HTERT RPE-1 (cell line): Measurements from ENCODE around the gene CGB7.
"Not testable (repeated sequence)": the region's sequence is repeated elsewhere in the genome, so short reads cannot be mapped to it uniquely, and the experiment has no call there.

ENCODE experiments used
- in situ Hi-C: fragments of 300-500 bp; cut with MboI; formaldehyde crosslinking; loops from 4 replicates; pipeline ENCODE4 v1.14.3; 2020; ENCODE audit warnings: low sequenced_read_pairs

Gene CGB7

GRCh38 chr19:49073514-49074378 lies 16.2 kb upstream of the CGB7 start:
- in situ Hi-C loops = no loop called here

DNA sequence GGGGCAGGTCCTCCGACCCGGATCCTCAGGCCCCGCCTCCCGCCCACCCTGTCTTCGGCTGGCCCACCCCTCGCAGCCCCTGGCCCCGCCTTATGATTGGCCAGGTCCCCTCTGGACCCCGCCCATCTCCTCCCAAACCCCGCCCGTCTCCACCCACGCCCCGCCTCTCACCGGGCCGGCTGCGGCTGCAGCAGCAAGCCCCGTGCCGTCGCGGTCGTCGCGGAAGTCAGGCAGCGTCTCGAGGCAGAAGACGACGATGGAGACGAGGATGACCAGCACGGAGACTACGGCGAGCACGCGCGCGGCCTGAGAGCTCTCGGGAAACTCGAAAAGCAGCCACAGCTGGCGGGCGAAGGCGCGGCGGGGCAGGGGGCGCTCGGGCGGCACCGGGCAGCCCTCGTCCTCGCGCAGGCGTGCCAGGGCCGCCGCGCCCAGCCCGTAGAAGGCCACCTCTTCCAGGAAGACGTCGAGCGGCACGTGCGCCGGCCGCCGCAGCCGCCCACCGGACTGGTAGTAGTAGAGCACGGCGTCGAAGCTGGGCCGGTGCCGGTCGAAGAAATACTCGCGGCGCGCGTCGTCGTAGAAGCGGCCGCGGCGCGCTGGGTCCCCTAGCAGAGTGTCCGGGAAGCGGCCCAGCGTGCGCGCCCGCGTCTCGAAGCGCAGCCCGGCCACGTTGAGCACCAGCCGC lies 14.5 kb upstream of the CGB7 start:
- in situ Hi-C loops = no loop called here

DNA sequence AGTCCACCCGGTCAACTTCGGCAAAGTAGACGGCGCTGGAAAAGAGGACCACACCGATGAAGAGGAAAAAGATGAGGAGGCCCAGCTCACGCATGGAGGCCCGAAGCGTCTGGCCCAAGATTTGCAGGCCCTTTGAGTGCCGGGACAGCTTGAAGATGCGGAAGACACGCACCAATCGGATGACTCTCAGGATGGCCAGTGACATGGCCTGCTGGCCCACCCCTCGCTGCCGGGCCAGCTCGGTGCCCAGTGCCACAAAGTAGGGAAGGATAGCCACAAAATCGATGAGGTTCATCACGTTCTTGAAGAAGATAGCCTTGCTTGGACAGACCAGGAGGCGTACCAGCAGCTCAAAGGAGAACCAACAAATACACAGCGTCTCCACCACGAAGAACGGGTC lies 12.9 kb upstream of the CGB7 start:
- in situ Hi-C loops = no loop called here

DNA sequence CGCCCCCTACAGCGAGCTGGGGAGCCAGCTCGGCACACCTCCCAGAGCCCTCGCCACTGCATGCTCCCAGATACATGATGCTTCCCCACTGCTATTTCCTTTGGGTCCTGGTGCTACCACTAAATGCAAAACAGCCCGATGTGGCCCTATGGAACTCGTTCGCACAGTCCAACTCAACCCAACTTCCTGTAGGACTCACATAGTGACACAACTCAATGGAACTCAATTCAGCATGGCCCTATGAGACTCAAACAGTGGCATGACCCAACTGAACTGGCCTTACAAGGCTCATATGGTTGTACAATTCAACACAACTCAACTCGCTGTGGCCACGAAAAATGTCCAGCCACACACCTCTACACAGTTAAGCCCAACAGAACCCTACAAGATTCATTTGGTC lies 11.5 kb upstream of the CGB7 start:
- in situ Hi-C loops = no loop called here

DNA sequence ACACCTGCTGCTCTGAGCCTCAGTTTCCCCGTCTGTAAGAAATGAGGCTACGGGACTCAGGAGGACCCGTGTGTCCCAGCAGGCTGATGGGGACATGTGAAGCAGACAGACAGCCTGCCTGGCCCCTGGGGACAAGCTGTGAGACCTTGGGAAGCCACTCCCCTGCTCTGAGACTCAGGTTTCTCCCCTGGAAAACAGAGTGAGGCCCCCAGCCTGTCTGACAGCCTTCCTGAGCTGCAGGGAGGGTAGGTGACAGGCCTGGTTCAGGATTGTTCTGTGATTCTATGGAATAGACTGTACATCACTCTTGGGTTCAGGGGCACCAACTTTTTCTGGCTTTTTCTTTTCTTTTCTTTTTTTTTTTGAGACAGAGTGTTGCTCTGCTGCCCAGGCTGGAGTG lies 10.0 kb upstream of the CGB7 start:
- in situ Hi-C loops = no loop called here

DNA sequence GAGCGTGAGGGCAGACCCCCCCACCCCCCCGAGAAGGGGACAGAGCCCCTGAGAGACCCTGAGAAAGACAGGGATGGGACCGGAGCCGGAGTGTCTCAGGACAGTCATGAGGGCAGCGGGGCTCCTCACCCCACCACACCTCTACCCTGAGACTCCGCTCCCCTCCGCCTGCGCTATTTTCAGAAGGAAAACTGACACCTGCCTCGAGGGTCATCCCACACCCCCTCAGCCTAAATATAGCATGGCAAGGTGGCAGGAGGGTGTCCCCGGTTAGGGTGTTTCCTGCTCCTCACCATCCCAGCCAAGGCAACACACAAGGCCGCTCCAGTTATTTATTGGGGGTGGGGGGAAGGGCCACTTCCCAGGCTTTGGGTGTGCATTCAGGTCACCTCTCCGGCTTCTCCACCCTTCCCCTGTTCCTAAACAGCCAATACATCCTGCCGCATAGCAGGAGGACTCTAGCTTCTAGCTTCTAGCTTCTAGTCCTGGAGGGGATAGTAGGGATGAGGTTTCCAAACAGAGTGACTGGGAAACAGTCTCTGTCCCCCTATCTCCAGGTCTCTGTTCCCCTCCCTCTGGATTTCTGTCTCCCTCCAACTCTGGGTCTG lies 8.5 kb upstream of the CGB7 start:
- in situ Hi-C loops = no loop called here

- in situ Hi-C loops = no loop called here
Measured at GRCh38 chr19:49064768-49065611, 7.4 kb upstream of the CGB7 start, which contains the start of gene NTF4. TSS of gene NTF4 (minus strand) at chr19:49064818. CDS start at chr19:49061997, 2,821 bp downstream.

DNA sequence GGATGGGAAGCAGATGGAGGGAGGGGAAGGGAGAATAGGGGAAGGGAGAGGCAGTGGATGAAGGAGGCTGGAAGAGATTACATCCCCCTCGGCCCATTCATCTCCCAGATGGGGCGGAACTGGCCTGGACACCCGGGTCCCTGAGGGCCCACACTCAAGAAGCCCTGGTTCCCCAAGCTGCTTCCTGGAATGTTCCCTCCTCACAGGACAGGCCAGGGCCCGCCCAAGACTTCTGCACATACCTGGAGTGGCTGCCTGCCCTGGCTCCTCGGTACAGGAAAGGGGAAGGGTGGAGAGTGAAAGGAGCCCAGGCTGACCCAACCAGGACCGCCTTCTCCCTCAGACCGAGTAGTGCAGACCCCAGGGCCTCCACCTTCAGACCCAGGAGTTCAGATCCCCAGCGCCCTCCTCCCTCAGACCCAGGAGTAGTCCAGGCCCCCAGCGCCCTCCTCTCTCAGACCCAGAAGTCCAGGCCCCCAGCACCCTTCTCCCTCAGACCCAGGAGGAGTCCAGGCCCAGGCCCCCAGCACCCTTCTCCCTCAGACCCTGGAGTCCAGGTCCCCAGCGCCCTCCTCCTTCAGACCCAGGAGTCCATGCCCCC lies 6.6 kb upstream of the CGB7 start:
- in situ Hi-C loops = no loop called here

DNA sequence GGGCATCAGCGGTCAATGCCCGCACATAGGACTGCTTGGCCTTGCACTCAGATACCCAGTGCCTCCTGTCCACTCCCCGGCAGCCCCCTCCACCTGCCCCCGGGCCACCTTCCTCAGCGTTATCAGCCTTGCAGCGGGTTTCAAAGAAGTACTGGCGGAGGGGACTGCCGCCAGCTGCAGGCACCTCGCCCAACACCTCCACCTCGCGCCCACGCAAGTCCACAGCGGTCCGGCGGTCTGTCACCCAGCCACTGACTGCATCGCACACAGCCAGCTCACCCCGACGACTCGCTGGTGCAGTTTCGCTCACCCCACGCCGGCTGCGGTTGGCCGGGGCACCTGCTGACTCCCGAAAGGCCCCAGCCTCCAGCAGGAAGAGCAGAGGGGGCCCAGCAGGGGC lies 3.9 kb upstream of the CGB7 start:
- in situ Hi-C loops = no loop called here

GRCh38 chr19:49061000-49061399 lies 3.5 kb upstream of the CGB7 start:
- in situ Hi-C loops = no loop called here

- in situ Hi-C loops = no loop called here
Measured at GRCh38 chr19:49059053-49059452, 1.5 kb upstream of the CGB7 start.

- in situ Hi-C loops = no loop called here
Measured at GRCh38 chr19:49058562-49058961, 1.0 kb upstream of the CGB7 start.

GRCh38 chr19:49056902-49057596 lies 500 bp downstream of the CGB7 start:
- in situ Hi-C loops = not testable (repeated sequence)

DNA sequence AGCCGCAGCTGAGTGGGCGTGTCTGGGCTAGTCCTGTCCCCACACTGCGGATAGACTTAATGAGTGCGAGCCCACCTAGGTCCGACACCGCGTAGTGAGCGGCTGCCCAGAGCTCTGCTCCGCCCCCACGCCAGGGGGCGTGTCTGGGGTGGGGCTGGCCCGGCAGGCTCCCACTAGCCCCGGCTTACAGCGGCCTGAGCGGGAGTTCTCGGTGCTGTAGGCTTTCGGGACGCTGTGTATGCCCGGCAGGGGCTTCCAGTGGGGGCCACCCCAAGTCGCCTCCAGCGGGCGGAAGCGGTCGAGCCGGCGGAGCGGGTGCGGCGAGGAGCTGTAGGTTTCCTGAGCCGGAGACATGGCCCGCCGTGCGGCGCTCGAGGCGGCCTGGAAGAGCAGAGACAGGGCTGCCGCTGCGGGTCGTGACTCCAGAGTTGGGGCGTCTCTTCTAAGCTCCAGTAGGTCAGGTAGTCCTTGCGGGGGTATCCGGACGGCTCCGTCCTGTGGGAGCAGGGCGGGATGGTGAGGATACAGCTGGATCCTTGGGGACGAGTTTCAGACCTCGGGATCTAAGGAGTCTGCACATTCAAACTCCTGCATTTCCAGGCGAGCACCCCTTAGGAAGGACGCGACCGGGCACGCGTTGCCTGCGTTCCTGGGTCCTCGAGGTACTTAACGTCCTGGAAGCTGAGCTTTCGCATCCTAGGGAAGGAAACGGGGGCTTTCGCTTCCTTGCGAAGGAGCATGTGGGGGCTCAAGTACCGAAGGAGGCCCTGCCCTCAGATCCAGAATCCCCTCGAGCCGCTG lies 1.2 kb downstream of the CGB7 start:
- in situ Hi-C loops = no loop called here

DNA sequence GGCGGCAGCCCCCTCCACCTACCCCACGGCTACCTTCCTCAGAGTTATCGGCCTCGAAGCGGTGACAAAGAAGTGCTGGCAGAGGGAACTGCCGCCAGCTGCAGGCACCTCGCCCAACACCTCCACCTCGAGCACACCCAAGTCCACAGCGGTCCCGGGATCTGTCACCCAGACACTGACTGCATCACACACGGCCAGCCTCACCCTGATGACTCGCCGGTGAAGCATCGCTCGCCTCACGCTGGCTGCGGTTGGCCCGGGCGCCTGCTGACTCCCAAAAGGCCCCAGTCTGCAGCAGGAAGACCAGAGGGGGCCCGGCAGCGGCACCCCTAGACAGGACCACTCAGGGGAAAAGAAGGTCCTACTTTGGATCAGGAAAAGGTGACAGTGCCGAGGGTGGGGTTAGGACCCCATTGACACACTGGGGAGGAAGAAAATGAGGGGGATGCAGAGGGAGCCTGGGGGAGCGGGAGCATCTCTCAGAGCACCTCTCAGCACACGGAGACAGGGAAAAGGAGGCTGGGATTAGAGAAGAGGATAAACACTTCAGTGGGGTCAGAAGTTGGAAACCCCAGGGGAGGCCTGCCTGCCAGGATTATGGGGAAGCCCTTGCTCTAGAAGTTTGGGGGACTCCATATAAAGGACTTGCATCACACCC lies 7.0 kb downstream of the CGB7 start:
- in situ Hi-C loops = not testable (repeated sequence)

- in situ Hi-C loops = not testable (repeated sequence)
Measured at GRCh38 chr19:49049834-49050233, 7.7 kb downstream of the CGB7 start.

GRCh38 chr19:49049011-49049410 lies 8.5 kb downstream of the CGB7 start, which contains the start of gene CGB8:
TSS of gene CGB8 (minus strand) at chr19:49049111. CDS start at chr19:49048739, 372 bp downstream.
- in situ Hi-C loops = not testable (repeated sequence)

DNA sequence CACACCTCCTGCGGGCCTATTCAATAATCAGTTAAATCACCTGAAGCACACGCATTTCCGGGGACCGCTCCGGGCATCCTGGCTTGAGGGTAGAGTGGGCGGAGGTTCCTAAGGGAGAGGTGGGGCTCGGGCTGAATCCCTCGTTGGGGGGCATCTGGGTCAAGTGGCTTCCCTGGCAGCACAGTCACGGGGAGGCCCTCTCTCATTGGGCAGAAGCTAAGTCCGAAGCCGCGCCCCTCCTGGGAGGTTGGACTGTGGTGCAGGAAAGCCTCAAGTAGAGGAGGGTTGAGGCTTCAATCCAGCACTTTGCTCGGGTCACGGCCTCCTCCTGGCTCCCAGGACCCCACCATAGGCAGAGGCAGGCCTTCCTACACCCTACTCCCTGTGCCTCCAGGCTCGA lies 14.0 kb downstream of the CGB7 start, which contains the start of gene CGB5:
Gene CGB5, plus strand, starts transcription at position 301 of the 400 bp plus-strand sequence. CDS start 362 bp downstream, outside the sequence.
- in situ Hi-C loops = not testable (repeated sequence)
